NCI-H2196 (cell line): ENCODE data around the gene XRCC5.
"Not testable (repeated sequence)": the region's sequence is repeated elsewhere in the genome, so short reads cannot be mapped to it uniquely, and the experiment has no call there.

Experiments used
- DNase-seq: peaks from one replicate; lab custom pipeline; 2025; ENCODE audit not compliant: unreplicated experiment; lab: John Stamatoyannopoulos, UW

Gene XRCC5

GRCh38 chr2:216108967-216109921 lies at the start of gene XRCC5:
Gene XRCC5, plus strand, starts transcription at chr2:216109348. Its CDS starts 89 bp downstream, at chr2:216109437.
- peak; percentile 99 for DNase-seq

DNA sequence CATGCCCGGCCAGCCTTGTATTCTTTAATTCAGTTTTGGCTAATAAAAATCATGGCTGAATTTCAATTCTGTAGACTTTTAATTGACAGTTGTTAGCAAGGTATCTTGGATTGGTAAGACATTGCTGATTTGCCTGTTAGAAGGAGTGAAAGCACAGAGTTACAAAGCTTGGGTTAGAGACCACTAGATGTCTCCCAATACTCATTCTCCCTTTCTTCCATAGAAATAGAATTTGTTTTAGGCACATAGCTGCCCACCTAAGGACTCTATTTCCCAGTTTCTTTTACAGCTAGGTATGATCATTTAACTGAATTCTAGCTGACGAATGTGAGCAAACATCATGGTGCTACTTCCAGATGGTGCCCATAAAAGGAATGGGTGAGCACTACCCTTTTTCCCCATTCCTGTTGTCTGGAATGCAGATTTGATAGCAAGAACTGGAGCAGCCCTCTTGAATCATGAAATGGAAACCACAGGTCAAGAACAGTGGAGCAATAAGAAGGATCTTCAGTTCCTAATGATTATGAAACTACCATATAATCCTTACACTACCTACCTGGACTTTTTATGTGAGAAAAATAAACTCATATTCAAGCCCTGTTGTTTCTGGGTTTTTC lies 45.0 kb upstream of the XRCC5 start:
- no peak for DNase-seq

GRCh38 chr2:216064665-216065064 lies 44.5 kb upstream of the XRCC5 start:
- DNase-seq, result no peak

DNA sequence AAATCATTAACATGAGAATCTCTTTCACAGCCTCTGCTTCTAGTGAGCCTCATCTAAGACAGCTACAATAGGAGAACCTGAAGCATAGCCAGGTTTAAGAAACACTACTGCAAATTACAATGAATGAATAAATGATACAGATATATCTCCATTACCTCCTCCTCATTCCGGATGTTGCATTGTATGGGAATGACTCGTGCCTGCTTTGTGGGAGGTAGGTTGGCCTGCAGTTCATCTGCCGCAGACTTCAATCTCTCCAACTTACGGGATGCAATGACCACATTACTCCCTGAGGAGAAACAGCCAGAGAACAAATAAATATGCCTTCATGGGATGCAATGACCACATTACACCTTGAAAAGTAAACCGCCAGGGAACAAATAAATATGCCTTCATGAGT lies 42.9 kb upstream of the XRCC5 start:
- DNase-seq, result no peak

- DNase-seq, result no peak
Observed at GRCh38 chr2:216069028-216069427, 40.1 kb upstream of the XRCC5 start.

- DNase-seq, result no peak
Observed at GRCh38 chr2:216070195-216070594, 39.0 kb upstream of the XRCC5 start.

DNA sequence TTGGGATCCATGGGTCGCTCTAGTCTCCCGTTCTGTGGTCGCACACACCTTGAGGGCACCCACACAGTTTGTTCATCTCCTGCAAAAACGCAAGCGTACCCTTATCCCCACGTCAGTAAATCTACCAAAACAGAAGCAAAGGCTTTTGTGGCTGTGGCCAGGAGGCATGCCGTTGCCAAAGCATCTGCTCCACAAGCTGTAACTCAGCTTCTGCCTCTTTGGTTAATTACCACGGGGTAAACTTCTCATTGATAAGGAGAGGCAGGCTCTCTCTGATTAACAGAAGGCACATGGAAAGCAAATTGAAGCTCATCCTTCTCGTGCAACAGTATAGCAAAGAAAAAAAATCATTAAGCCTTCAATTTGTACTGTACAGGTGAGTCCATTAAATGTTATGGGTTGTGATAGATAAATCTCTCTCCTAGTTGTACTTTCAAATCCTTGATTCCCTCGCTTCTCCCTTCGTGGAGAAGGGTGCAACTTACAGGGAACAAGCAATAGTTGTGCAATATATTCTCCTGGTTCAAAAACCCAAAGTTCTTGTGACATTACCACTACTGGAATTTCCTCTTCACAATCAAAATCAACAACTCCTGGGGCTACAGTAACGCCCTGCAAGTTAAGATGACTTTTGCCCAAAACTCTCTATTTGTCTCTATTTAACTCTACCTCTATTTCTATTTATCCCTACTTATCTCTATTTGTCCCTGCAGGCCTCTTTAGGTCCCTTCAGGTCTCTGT lies 37.9 kb upstream of the XRCC5 start:
- no peak for DNase-seq

GRCh38 chr2:216072473-216072872 lies 36.7 kb upstream of the XRCC5 start:
- DNase-seq, result no peak

GRCh38 chr2:216073773-216074172 lies 35.4 kb upstream of the XRCC5 start:
- no peak for DNase-seq

DNA sequence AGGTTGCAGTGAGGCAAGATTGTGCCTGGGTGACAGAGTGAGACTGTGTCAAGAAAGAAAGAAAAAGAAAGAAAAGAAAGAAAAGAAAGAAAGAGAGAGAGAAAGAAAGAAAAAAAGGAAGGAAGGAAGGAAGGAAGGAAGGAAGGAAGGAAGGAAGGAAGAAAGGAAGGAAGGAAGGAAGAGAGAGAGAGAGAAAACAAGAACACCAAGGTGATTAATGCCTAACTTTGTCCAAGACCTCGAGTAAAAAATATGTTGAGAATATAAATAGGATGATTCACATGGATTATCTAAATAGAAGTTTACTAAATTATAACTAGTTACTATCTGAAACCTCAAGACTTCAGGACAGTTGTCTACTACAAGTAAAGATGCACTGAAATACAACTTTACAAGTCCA lies 34.8 kb upstream of the XRCC5 start:
- DNase-seq, result no peak

DNA sequence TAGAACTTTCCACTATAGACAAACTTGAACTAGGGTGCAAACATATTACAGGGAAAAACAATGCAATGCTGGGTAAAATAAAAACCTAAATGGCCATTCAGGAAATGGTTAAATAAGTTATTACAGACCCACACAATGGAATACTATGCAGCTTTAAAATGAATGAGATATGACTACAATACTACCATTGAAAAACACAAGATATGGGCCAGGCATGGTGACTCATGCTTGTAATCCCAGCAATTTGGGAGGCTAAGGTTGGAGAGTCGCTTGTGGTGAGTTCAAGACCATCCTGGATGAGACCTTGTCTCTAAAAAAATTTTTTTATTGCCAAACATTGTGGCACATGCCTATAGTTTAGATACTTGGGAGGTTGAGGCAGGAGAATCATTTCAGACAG lies 34.4 kb upstream of the XRCC5 start:
- no peak for DNase-seq

DNA sequence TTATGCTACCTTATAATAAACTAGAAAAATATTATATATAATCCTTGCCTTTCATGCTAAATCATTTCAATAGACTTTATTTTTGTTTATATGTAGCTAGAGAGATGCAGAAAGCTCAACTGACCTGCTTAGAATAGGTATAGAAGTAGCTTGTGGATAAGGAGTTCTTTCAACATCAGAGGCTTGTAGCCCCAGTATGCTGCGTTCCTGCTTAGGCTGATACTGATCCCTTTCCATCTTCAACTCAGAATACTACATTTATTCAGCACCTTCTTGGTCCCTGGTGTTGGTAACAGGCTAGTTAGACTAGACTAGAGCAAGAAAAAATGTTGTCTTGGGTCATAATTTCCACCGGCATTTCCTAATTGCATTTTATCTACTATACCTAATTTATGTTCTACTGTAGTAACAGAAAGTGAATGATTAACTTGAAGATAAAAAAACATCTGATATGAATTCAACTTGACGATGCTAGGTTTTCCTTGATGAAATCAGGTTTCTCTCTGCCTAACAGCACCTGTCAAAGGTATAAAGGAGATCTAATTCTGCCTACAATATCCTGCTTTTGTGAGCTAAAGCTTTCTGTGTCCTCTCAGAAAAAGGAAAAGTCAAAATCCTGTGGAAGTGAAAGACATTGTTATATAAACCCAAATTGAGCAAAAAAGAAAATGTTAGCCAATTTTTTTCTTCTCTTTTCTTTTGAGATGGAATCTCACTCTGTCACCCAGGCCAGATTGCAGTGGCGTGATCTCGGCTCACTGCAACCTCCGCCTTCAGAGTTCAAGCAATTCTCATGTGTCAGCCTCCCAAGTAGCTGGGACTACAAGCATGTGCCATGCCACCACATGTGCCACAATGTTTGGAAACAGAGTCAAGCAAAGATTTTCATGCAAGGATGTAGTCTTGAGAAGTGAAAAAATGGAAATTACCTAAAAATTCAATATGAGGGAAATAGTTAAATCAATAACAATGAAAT lies 33.4 kb upstream of the XRCC5 start:
- DNase-seq, result no peak

- DNase-seq, result no peak
Observed at GRCh38 chr2:216078776-216079175, 30.4 kb upstream of the XRCC5 start.

GRCh38 chr2:216080048-216080447 lies 29.1 kb upstream of the XRCC5 start:
- DNase-seq, result not testable (repeated sequence)

- DNase-seq, result no peak
Observed at GRCh38 chr2:216081012-216081411, 28.1 kb upstream of the XRCC5 start.

DNA sequence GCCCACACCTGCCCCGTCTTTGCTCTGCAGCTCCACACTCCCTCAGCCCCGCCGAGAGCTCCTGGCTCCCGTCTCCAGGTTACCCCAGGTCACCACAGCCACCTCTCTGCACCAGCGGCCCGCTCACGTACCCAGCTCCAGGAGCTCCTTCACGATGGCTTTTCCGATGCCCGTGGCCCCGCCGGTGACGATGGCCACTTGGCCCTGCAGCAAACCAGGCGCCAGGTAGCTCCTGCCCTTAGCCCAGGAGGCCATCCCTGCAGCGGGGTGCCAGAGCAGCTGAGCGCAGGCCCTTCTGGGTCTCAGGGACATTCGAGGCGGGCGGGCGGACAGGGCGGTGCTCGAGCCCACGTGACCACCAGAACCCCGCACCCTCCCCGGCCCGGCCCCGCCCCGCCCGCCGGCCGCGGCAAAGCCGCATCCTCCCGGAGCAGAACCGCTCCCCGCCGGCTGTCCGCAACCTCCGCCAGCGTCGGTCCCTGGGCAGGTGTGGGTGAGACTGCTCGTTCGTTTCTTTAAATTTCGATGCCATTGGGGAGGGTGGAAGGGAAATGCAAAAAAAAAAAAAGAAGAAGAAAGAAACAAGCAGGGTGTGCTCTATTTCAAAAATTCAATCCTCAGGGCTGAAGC lies 27.5 kb upstream of the XRCC5 start, which contains the start of the genes PECR and TMEM169:
PECR (minus strand) TSS at position 323 of the 630 bp plus-strand sequence; CDS start at position 255, 68 bp downstream.
TMEM169 (plus strand) TSS at position 433 of the 630 bp plus-strand sequence. CDS start 14,045 bp downstream, outside the sequence.
- peak; percentile 73 for DNase-seq

- no peak for DNase-seq
Observed at GRCh38 chr2:216082117-216082711, 26.9 kb upstream of the XRCC5 start.

DNA sequence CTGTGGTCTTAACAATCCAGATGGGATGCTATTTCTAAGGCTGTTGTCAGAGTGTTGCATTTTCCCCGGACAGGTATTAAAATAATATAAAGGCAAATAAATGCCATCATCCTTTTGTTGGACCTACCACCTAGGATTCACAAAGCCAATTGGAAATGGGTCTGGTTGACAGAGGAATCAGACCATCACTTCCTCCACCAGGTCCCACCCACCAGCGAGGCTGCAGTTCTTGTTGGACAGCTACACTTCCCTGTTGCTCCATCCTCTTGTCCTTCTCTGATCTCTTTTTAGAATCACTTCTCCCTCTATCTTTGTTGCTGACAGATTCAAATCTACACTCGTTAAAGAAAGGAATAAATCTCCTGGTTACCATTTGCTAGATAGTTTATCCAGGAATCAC lies 26.3 kb upstream of the XRCC5 start:
- no peak for DNase-seq
